Measurements from ENCODE around the gene GPATCH1. TPM values are rescaled to one million over a fixed set of nuclear protein-coding genes. Genes with fewer than 3 reads are reported as not detected.
A peak's percentile ranks its signal among the peaks of the same experiment; 100 is the strongest.
"Not testable (repeated sequence)": the region's sequence is repeated elsewhere in the genome, so short reads cannot be mapped to it uniquely, and the experiment has no call there.

GPATCH1 gene, protein sequence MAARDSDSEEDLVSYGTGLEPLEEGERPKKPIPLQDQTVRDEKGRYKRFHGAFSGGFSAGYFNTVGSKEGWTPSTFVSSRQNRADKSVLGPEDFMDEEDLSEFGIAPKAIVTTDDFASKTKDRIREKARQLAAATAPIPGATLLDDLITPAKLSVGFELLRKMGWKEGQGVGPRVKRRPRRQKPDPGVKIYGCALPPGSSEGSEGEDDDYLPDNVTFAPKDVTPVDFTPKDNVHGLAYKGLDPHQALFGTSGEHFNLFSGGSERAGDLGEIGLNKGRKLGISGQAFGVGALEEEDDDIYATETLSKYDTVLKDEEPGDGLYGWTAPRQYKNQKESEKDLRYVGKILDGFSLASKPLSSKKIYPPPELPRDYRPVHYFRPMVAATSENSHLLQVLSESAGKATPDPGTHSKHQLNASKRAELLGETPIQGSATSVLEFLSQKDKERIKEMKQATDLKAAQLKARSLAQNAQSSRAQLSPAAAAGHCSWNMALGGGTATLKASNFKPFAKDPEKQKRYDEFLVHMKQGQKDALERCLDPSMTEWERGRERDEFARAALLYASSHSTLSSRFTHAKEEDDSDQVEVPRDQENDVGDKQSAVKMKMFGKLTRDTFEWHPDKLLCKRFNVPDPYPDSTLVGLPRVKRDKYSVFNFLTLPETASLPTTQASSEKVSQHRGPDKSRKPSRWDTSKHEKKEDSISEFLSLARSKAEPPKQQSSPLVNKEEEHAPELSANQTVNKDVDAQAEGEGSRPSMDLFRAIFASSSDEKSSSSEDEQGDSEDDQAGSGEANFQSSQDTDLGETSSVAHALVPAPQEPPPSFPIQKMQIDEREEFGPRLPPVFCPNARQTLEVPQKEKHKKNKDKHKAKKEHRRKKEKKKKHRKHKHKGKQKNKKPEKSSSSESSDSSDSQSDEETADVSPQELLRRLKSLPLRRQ
- 8.2 and 9.4 TPM in 2 replicates for total RNA-seq
- long read RNA-seq, transcript GPATCH1-201 (20 exons, 3,492 nt), result major isoform, 17 of 71 reads
- long read RNA-seq, partial matches to known transcripts, result 48 of 71 reads
- long read RNA-seq, other reads (novel, unspliced or antisense), result 6 of 71 reads

GRCh38 chr19:33080761-33081681, at the start of gene GPATCH1:
GPATCH1 (plus strand) TSS chr19:33081181; CDS start chr19:33081194, 13 bp downstream.
- Mint-ChIP-seq H3K27ac (ENCODE audit: unreplicated experiment) (peak within 1 kb of the TSS; percentile 96), H3K36me3 (ENCODE audit: unreplicated experiment) (no peaks in the 10 kb centered on the region)
- TF ChIP-seq, protein P1, sequence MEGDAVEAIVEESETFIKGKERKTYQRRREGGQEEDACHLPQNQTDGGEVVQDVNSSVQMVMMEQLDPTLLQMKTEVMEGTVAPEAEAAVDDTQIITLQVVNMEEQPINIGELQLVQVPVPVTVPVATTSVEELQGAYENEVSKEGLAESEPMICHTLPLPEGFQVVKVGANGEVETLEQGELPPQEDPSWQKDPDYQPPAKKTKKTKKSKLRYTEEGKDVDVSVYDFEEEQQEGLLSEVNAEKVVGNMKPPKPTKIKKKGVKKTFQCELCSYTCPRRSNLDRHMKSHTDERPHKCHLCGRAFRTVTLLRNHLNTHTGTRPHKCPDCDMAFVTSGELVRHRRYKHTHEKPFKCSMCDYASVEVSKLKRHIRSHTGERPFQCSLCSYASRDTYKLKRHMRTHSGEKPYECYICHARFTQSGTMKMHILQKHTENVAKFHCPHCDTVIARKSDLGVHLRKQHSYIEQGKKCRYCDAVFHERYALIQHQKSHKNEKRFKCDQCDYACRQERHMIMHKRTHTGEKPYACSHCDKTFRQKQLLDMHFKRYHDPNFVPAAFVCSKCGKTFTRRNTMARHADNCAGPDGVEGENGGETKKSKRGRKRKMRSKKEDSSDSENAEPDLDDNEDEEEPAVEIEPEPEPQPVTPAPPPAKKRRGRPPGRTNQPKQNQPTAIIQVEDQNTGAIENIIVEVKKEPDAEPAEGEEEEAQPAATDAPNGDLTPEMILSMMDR (IDR thresholded peaks at IDR 0.05), result no peak

DNA sequence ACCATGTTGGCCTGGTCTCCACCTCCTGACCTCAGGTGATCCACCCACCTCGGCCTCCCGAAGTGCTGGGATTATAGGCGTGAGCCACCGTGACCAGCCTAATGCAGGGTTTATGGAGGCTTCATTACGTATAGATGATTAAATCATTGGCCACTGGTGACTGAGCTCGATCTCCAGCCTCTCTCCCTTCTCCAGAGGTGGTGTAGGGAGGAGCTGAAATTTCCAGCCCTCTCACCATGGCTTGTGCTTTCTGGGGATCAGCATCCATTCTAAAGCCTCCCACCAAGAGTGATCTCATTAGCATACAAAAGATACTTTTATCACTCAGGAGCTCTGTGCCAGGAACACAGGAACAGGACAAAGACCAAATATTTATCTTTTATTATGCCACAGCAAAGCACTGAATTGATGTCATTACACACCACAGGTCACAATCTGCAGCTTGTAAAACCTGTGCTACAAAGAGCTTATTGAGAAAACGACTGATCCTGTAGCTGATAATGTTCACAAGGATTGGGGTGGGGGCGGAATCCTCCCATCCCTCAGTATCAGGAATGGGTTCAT, 48.7 kb upstream of the GPATCH1 start:
- TF ChIP-seq, protein P1 (IDR thresholded peaks at IDR 0.05), result no peak
- Mint-ChIP-seq H3K4me1 (ENCODE audit: unreplicated experiment) (no peaks in the 10 kb centered on the region), H3K4me3 (ENCODE audit: unreplicated experiment) (no peak overlapping the region), H3K27me3 (ENCODE audit: unreplicated experiment) (no peaks in the 10 kb centered on the region), H3K9me3 (ENCODE audit: unreplicated experiment) (peaks cover 4% of the 10 kb centered on the region), H3K36me3 (ENCODE audit: unreplicated experiment) (no peaks in the 10 kb centered on the region), H3K27ac (ENCODE audit: unreplicated experiment) (no peak overlapping the region)
- no peak for DNase-seq (ENCODE audit: extremely low spot score, unreplicated experiment)

More at GRCh38 chr19:33080761-33081681, at the start of gene GPATCH1:
- H3K4me3 Mint-ChIP-seq (ENCODE audit: unreplicated experiment), result peak within 1 kb of the TSS; percentile 97
- H3K4me1 Mint-ChIP-seq (ENCODE audit: unreplicated experiment), result peaks cover 26% of the 10 kb centered on the region
- H3K27me3 Mint-ChIP-seq (ENCODE audit: unreplicated experiment), result no peaks in the 10 kb centered on the region
- peak; percentile 96 for DNase-seq (ENCODE audit: extremely low spot score, unreplicated experiment)
- no peaks in the 10 kb centered on the region for H3K9me3 Mint-ChIP-seq (ENCODE audit: unreplicated experiment)

GRCh38 chr19:33035461-33035860, 45.5 kb upstream of the GPATCH1 start:
- Mint-ChIP-seq H3K4me3 (ENCODE audit: unreplicated experiment) (no peak overlapping the region), H3K4me1 (ENCODE audit: unreplicated experiment) (no peaks in the 10 kb centered on the region), H3K9me3 (ENCODE audit: unreplicated experiment) (no peaks in the 10 kb centered on the region), H3K36me3 (ENCODE audit: unreplicated experiment) (peaks cover 3% of the 10 kb centered on the region), H3K27me3 (ENCODE audit: unreplicated experiment) (no peaks in the 10 kb centered on the region), H3K27ac (ENCODE audit: unreplicated experiment) (no peak overlapping the region)
- DNase-seq (ENCODE audit: extremely low spot score, unreplicated experiment), result no peak
- TF ChIP-seq, protein P1 (IDR thresholded peaks at IDR 0.05), result no peak

DNA sequence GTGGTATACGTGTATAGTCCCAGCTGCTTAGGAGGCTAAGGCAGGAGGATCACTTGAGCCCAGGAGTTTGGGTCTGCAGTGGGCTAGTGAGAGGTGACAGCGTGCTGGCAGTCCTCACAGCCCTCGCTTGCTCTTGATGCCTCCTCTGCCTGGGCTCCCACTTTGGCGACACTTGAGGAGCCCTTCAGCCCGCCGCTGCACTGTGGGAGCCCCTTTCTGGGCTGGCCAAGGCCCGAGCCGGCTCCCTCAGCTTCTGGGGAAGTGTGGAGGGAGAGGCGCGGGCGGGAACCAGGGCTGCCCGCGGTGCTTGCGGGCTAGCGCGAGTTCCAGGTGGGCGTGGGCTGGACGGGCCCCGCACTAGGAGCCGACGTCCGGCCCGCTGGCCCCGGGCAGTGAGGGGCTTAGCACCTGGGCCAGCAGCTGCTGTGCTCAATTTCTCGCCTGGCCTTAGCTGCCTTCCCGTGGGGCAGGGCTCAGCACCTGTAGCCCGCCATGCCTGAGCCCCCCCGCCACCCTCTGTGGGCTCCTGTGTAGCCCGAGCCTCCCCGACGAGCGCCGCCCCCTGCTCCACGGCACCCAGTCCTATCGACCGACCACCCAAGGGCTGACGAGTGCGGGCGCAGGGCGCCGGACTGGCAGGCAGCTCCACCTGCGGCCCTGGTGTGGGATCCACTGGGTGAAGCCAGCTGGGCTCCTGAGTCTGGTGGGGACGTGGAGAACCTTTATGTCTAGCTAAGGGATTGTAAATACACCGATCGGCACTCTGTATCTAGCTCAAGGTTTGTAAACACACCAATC, 44.4 kb upstream of the GPATCH1 start:
- H3K4me3 Mint-ChIP-seq (ENCODE audit: unreplicated experiment); H3K36me3 Mint-ChIP-seq (ENCODE audit: unreplicated experiment); H3K27ac Mint-ChIP-seq (ENCODE audit: unreplicated experiment); H3K27me3 Mint-ChIP-seq (ENCODE audit: unreplicated experiment); H3K9me3 Mint-ChIP-seq (ENCODE audit: unreplicated experiment); DNase-seq (ENCODE audit: extremely low spot score, unreplicated experiment); H3K4me1 Mint-ChIP-seq (ENCODE audit: unreplicated experiment): not testable (repeated sequence)

- not testable (repeated sequence) for DNase-seq (ENCODE audit: extremely low spot score, unreplicated experiment); H3K4me1 Mint-ChIP-seq (ENCODE audit: unreplicated experiment); H3K9me3 Mint-ChIP-seq (ENCODE audit: unreplicated experiment); H3K27ac Mint-ChIP-seq (ENCODE audit: unreplicated experiment); H3K4me3 Mint-ChIP-seq (ENCODE audit: unreplicated experiment); H3K36me3 Mint-ChIP-seq (ENCODE audit: unreplicated experiment); H3K27me3 Mint-ChIP-seq (ENCODE audit: unreplicated experiment)
Observed at GRCh38 chr19:33037168-33038025, 43.6 kb upstream of the GPATCH1 start.

All from osteocyte (in vitro differentiated cells).